ENCODE measurements around the gene WDPCP.

- TF ChIP-seq ZNF274 (IDR thresholded peaks at IDR 0.05; ENCODE audit: low read depth, low read length) (no peak), SUZ12 (IDR thresholded peaks at IDR 0.05; ENCODE audit: extremely low read depth, insufficient read depth, insufficient read length) (no peak)
Observed at GRCh38 chr2:63369146-63369545, 219.1 kb downstream of the WDPCP start.
